ENCODE results near the gene TYRO3.

The TYRO3 gene

GRCh38 chr15:41530363-41530956, 28.6 kb upstream of the TYRO3 start:
- TF ChIP-seq RARB (CRISPR knock-in tag; IDR thresholded peaks at IDR 0.05) (no peak), CSRNP3 (CRISPR knock-in tag; IDR thresholded peaks at IDR 0.05) (no peak), POU6F1 (CRISPR knock-in tag; IDR thresholded peaks at IDR 0.05; ENCODE audit: borderline replicate concordance, low read depth) (no peak), ZNF8 (CRISPR knock-in tag; IDR thresholded peaks at IDR 0.05) (no peak), SNAI2 (CRISPR knock-in tag; IDR thresholded peaks at IDR 0.05) (peak; percentile 16; the same call in 1 of the 2 replicates), PATZ1 (CRISPR knock-in tag; IDR thresholded peaks at IDR 0.05; ENCODE audit: borderline replicate concordance) (no peak), ZFP3 (CRISPR knock-in tag; IDR thresholded peaks at IDR 0.05) (no peak), ZC3H10 (CRISPR knock-in tag; IDR thresholded peaks at IDR 0.05) (no peak), TSHZ2 (CRISPR knock-in tag; IDR thresholded peaks at IDR 0.05) (no peak; the same call in 1 of the 2 replicates), PPARA (CRISPR knock-in tag; IDR thresholded peaks at IDR 0.05; ENCODE audit: borderline replicate concordance) (no peak), ARNTL (CRISPR knock-in tag; IDR thresholded peaks at IDR 0.05; ENCODE audit: borderline replicate concordance, low read depth) (no peak), ZFP30 (CRISPR knock-in tag; IDR thresholded peaks at IDR 0.05) (no peak), ESRRG (CRISPR knock-in tag; IDR thresholded peaks at IDR 0.05) (no peak), TCF4 (CRISPR knock-in tag; IDR thresholded peaks at IDR 0.05; ENCODE audit: borderline replicate concordance) (peak; percentile 68), ZNF70 (CRISPR knock-in tag; IDR thresholded peaks at IDR 0.05) (no peak), ISL1 (CRISPR knock-in tag; IDR thresholded peaks at IDR 0.05) (peak; percentile 55; the same call in 1 of the 2 replicates)
- peak; percentile 64; the same call in 2 of the 3 replicates for ATAC-seq

- ATAC-seq = no peak
- TF ChIP-seq ZNF565 (CRISPR knock-in tag; conservative IDR thresholded peaks at IDR 0.05; ENCODE audit: low read depth) (no peak), ARNTL (CRISPR knock-in tag; IDR thresholded peaks at IDR 0.05; ENCODE audit: borderline replicate concordance, low read depth) (no peak), ZFP30 (CRISPR knock-in tag; IDR thresholded peaks at IDR 0.05) (no peak), CSDC2 (CRISPR knock-in tag; IDR thresholded peaks at IDR 0.05) (no peak)
These were observed 23.5 kb upstream of the TYRO3 start for GRCh38 chr15:41535544-41535943.

GRCh38 chr15:41536866-41537265, 22.1 kb upstream of the TYRO3 start:
- ATAC-seq = no peak

More at GRCh38 chr15:41536866-41537265, 22.1 kb upstream of the TYRO3 start:
- TF ChIP-seq CSDC2 (CRISPR knock-in tag; IDR thresholded peaks at IDR 0.05) (no peak), CREB5 (CRISPR knock-in tag; IDR thresholded peaks at IDR 0.05; ENCODE audit: low read depth) (no peak), ZNF8 (CRISPR knock-in tag; IDR thresholded peaks at IDR 0.05) (no peak), ISL1 (CRISPR knock-in tag; IDR thresholded peaks at IDR 0.05) (no peak), RARB (CRISPR knock-in tag; IDR thresholded peaks at IDR 0.05) (no peak), BACH2 (CRISPR knock-in tag; IDR thresholded peaks at IDR 0.05; ENCODE audit: borderline replicate concordance) (no peak), ZNF70 (CRISPR knock-in tag; IDR thresholded peaks at IDR 0.05) (no peak), TCF4 (CRISPR knock-in tag; IDR thresholded peaks at IDR 0.05; ENCODE audit: borderline replicate concordance) (no peak), OSR1 (CRISPR knock-in tag; IDR thresholded peaks at IDR 0.05) (no peak), CSRNP3 (CRISPR knock-in tag; IDR thresholded peaks at IDR 0.05) (no peak), TOX (CRISPR knock-in tag; IDR thresholded peaks at IDR 0.05; ENCODE audit: borderline replicate concordance) (no peak), GLIS3 (CRISPR knock-in tag; IDR thresholded peaks at IDR 0.05) (no peak), PPARA (CRISPR knock-in tag; IDR thresholded peaks at IDR 0.05; ENCODE audit: borderline replicate concordance) (no peak), ZFP30 (CRISPR knock-in tag; IDR thresholded peaks at IDR 0.05) (no peak)

All from SK-N-SH treated with all-trans-retinoic acid at 6 μM for 48 hours (cell line).